H1 (cell line): Measurements from ENCODE around the gene MEGF11. TPM values are rescaled to one million over a fixed set of nuclear protein-coding genes. Genes with fewer than 3 reads are reported as not detected.

Experiments used
- CTCF ChIA-PET: fragments of 300-600 bp; sonication (Branson Sonifier 250); formaldehyde crosslinking; loops from one replicate; lab custom pipeline; 2021; ENCODE audit not compliant: partially characterized antibody; lab: Charles Lee
- POLR2A ChIA-PET: fragments of 300-600 bp; sonication (Branson Sonifier 250); formaldehyde crosslinking; loops from one replicate; lab custom pipeline; 2021; ENCODE audit warnings: inconsistent platforms; ENCODE audit not compliant: partially characterized antibody; lab: Charles Lee
- DNase-seq, 2 experiments: peaks; one replicate each; pipeline versions ENCODE4 v3.0.0 to v3.0.0-alpha.2; 2010 to 2022; ENCODE audit warnings: low spot score in 2 of 2, low read depth in 1 of 2, mixed read lengths in 1 of 2
- FAIRE-seq: peaks from 2 replicates; lab custom pipeline; 2011; peaks lifted over from hg19 to GRCh38; lab: Jason Lieb, UNC
- H2AFZ ChIP-seq: 2 replicates; pipeline ENCODE4 v1.8.1; 2012; ENCODE audit warnings: low read length, inconsistent platforms
- H2AK5ac ChIP-seq: 2 replicates; pipeline ENCODE4 v1.6.1; 2013; ENCODE audit warnings: low read depth, low read length
- H2BK120ac ChIP-seq: replicated peaks from 2 replicates; pipeline ENCODE3; 2013; ENCODE audit warnings: low read depth, low read length, inconsistent platforms
- H2BK12ac ChIP-seq: 2 replicates; pipeline ENCODE4 v1.6.1; 2013; ENCODE audit warnings: low read depth, low read length
- H2BK15ac ChIP-seq: 2 replicates; pipeline ENCODE4 v1.6.1; 2013; ENCODE audit warnings: low read length
- H2BK20ac ChIP-seq: 2 replicates; pipeline ENCODE4 v1.6.1; 2013; ENCODE audit warnings: low read length
- H2BK5ac ChIP-seq: 2 replicates; pipeline ENCODE4 v1.6.1; 2013; ENCODE audit warnings: low read depth, low read length
- H3K14ac ChIP-seq: 2 replicates; pipeline ENCODE4 v1.6.1; 2013; ENCODE audit warnings: inconsistent platforms; ENCODE audit not compliant: insufficient read length
- H3K18ac ChIP-seq: 2 replicates; pipeline ENCODE4 v1.6.1; 2013; ENCODE audit warnings: low read length; ENCODE audit errors: extremely low read depth
- H3K23ac ChIP-seq: 2 replicates; pipeline ENCODE4 v1.6.1; 2013; ENCODE audit warnings: inconsistent platforms; ENCODE audit not compliant: insufficient read length
- H3K23me2 ChIP-seq: 2 replicates; pipeline ENCODE4 v1.6.1; 2013; ENCODE audit warnings: low read depth, low read length
- H3K27ac ChIP-seq: 2 replicates; pipeline ENCODE4 v1.6.1; 2011; ENCODE audit warnings: low read depth, low read length, inconsistent platforms
- H3K27me3 ChIP-seq, 4 experiments: replicated peaks in 1 of 4; 1 replicate in 1 of 4; 2 replicates in 3 of 4; pipeline versions ENCODE4 v1.6.1 to v1.8.1; 2011 to 2013; ENCODE audit warnings: low read length in 3 of 4, mild to moderate bottlenecking in 3 of 4, inconsistent platforms in 2 of 4, mixed read lengths in 2 of 4, moderate library complexity in 1 of 4; ENCODE audit not compliant: control insufficient read depth in 3 of 4, insufficient read depth in 3 of 4; ENCODE audit errors: extremely low read depth in 1 of 4
- H3K36me3 ChIP-seq, 4 experiments: 2 replicates each; pipeline versions ENCODE4 v1.6.1 to v1.8.1; 2011 to 2013; ENCODE audit warnings: mild to moderate bottlenecking in 4 of 4, low read length in 3 of 4, moderate library complexity in 2 of 4, control low read depth in 1 of 4, inconsistent platforms in 1 of 4; ENCODE audit not compliant: insufficient read depth in 4 of 4, control insufficient read depth in 2 of 4
- H3K4ac ChIP-seq: replicated peaks from 2 replicates; pipeline ENCODE3; 2013; ENCODE audit warnings: low read length, low read depth, mixed read lengths, inconsistent platforms; ENCODE audit not compliant: insufficient read length
- H3K4me1 ChIP-seq, 4 experiments: replicated peaks in 1 of 4; 1 replicate in 1 of 4; 2 replicates in 3 of 4; pipeline versions ENCODE4 v1.6.1 to v1.8.1; 2011 to 2013; ENCODE audit warnings: low read length in 3 of 4, inconsistent platforms in 2 of 4, mixed read lengths in 1 of 4; ENCODE audit not compliant: insufficient read depth in 4 of 4, control insufficient read depth in 3 of 4
- H3K4me2 ChIP-seq, 2 experiments: 2 replicates each; pipeline versions ENCODE4 v1.6.1 to v1.8.1; 2011 to 2013; ENCODE audit warnings: low read depth in 2 of 2, low read length in 2 of 2, control low read depth in 1 of 2, inconsistent platforms in 1 of 2, mild to moderate bottlenecking in 1 of 2; ENCODE audit not compliant: insufficient read depth in 1 of 2
- H3K4me3 ChIP-seq, 4 experiments: fragments of 200-600, 300-600 bp in 1 of 4; sonication (generic), shearing (Covaris generic), sonication (Bioruptor Twin) in 1 of 4; 2 replicates each; pipeline versions ENCODE4 v1.5.1 to v1.8.1; 2011 to 2016; ENCODE audit warnings: low read length in 4 of 4, low read depth in 3 of 4, control low read depth in 2 of 4, inconsistent platforms in 2 of 4, mild to moderate bottlenecking in 2 of 4, mixed read lengths in 1 of 4, moderate library complexity in 1 of 4; ENCODE audit not compliant: insufficient read depth in 2 of 4; ENCODE audit errors: extremely low read depth in 1 of 4
- H3K56ac ChIP-seq: replicated peaks from 2 replicates; pipeline ENCODE3; 2013; ENCODE audit warnings: low read depth, mild to moderate bottlenecking, mixed read lengths, low read length, inconsistent platforms; ENCODE audit not compliant: insufficient read length
- H3K79me1 ChIP-seq: 2 replicates; pipeline ENCODE4 v1.6.1; 2013; ENCODE audit warnings: low read depth, low read length, control low read depth
- H3K79me2 ChIP-seq, 2 experiments: 2 replicates each; pipeline versions ENCODE4 v1.6.1 to v1.8.1; 2012 to 2013; ENCODE audit warnings: low read length in 2 of 2, mild to moderate bottlenecking in 2 of 2, inconsistent platforms in 1 of 2; ENCODE audit not compliant: insufficient read depth in 2 of 2, control insufficient read depth in 1 of 2
- H3K9ac ChIP-seq, 4 experiments: replicated peaks in 1 of 4; 1 replicate in 1 of 4; 2 replicates in 3 of 4; pipeline versions ENCODE4 v1.6.1 to v1.8.1; 2011 to 2013; ENCODE audit warnings: low read depth in 3 of 4, low read length in 3 of 4, control low read depth in 2 of 4, mild to moderate bottlenecking in 2 of 4, moderate library complexity in 2 of 4, inconsistent platforms in 1 of 4; ENCODE audit errors: extremely low read depth in 1 of 4
- H3K9me3 ChIP-seq, 2 experiments: 2 replicates each; pipeline versions ENCODE4 v1.6.1 to v1.8.1; 2012 to 2013; ENCODE audit warnings: mild to moderate bottlenecking in 2 of 2, moderate library complexity in 2 of 2, control low read depth in 1 of 2, inconsistent platforms in 1 of 2, low read depth in 1 of 2, low read length in 1 of 2, mixed read lengths in 1 of 2; ENCODE audit not compliant: insufficient read depth in 2 of 2
- H4K20me1 ChIP-seq, 2 experiments: replicated peaks in 1 of 2; 2 replicates each; pipeline versions ENCODE3 to v1.8.1; 2011 to 2013; ENCODE audit warnings: inconsistent platforms in 2 of 2, low read length in 2 of 2, mild to moderate bottlenecking in 1 of 2; ENCODE audit not compliant: insufficient read depth in 2 of 2, control insufficient read depth in 1 of 2
- H4K5ac ChIP-seq: 2 replicates; pipeline ENCODE4 v1.6.1; 2013; ENCODE audit warnings: low read length, low read depth, mixed read lengths, inconsistent platforms; ENCODE audit not compliant: insufficient read length
- H4K8ac ChIP-seq: 2 replicates; pipeline ENCODE4 v1.8.0; 2013; ENCODE audit warnings: mild to moderate bottlenecking, moderate library complexity, low read length, inconsistent platforms; ENCODE audit not compliant: insufficient read depth; ENCODE audit errors: extremely low read depth
- H4K91ac ChIP-seq: replicated peaks from 2 replicates; pipeline ENCODE3; 2013; ENCODE audit warnings: low read length, mixed read lengths, inconsistent platforms; ENCODE audit not compliant: insufficient read length
- CREB1 ChIP-seq: IDR thresholded peaks from 2 replicates; pipeline ENCODE4 v1.6.1; 2012; ENCODE audit warnings: inconsistent platforms
- KDM1A ChIP-seq: fragments of 200-600, 300-600 bp; sonication (generic); IDR thresholded peaks from 2 replicates; pipeline ENCODE4 v1.7.1; 2016; ENCODE audit warnings: mild to moderate bottlenecking, low read length, borderline replicate concordance
- WGBS, 2 experiments: shearing (Covaris generic) in 1 of 2; methylation state at CpG; one replicate each; pipeline versions ENCODE4 v1.1.6 to v1.1.7; 2013 to 2015; ENCODE audit warnings: low lambda C conversion rate in 2 of 2, mixed read lengths in 2 of 2, inconsistent platforms in 1 of 2, low coverage in 1 of 2, missing lambda C conversion rate in 1 of 2; ENCODE audit not compliant: insufficient replicate concordance in 2 of 2, insufficient coverage in 1 of 2, insufficient read length in 1 of 2; ENCODE audit errors: extremely low coverage in 1 of 2, missing lambda C conversion rate in 1 of 2; 5-methylcytosine and 5-hydroxymethylcytosine counted together
- polyA plus RNA-seq, 7 experiments: library from polyadenylated mRNA; depleted of rRNA in 3 of 7; stranded (reverse) in 5 of 7; unstranded in 2 of 7; fragments of >200 nt in 5 of 7; fragments of 200-250 nt in 2 of 7; gene quantifications; 1 replicate in 5 of 7; 2 replicates in 1 of 7; 4 replicates in 1 of 7; pipeline versions ENCODE4 v1.2.1 to v1.2.3, GENCODE V29; 2011 to 2013; ENCODE audit warnings: missing spikeins in 2 of 7, mixed read lengths in 2 of 7
- total RNA-seq: library from RNA; stranded (reverse); fragmentation: NEBNext Ultra II Directional; extraction: Animal tissue kit (Norgen Biotek cat#: 25700); gene quantifications from 2 replicates; pipeline ENCODE4 v1.2.1, GENCODE V29; 2021

Gene MEGF11
- total and polyA plus RNA-seq, 2 of the 8 experiments (the other 6 are each of a cell fraction or from before 2014, with no cell fraction given): 4.4 to 4.8 TPM

DNA sequence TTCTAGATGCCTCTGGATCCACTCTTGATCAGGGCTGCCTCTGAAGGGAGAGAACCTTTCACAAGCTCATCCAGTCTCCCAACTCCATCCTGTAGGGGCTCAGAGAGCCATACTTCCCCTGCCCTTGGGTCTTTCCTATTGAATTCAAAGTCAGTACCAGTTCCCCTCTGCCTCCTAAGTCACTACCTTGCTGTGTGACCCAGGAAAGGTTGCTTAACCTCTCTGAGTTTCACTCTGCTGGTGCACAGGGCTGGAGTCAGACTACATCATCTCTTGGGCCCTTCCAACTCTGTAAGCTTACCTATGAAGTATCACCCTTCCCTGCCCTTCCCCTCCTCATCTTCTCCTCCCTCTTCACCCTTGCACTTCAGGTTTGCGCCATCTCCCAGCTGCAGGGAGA is 117.9 kb downstream of the MEGF11 start:
- Histone ChIP-seq H3K27me3 (no peaks in the 10 kb centered on the region; a peak in 1 of 7 replicates), H3K23me2 (no peaks in the 10 kb centered on the region), H4K8ac (no peak overlapping the region), H2BK5ac (no peak overlapping the region), H2BK20ac (no peak overlapping the region), H3K4me1 (peaks cover 0 to 4% (median 3%) of the 10 kb centered on the region in 4 experiments; a peak in 2 of 7 replicates), H3K9me3 (no peaks in the 10 kb centered on the region), H3K4me2 (no peak overlapping the region), H2BK120ac (no peak overlapping the region), H3K4ac (no peak overlapping the region), H3K56ac (no peak overlapping the region), H2AK5ac (no peak overlapping the region), H2BK15ac (no peak overlapping the region), H3K9ac (no peak overlapping the region), H2AFZ (no peak overlapping the region), H3K27ac (no peak overlapping the region), H4K20me1 (no peaks in the 10 kb centered on the region), H3K14ac (no peak overlapping the region), H3K23ac (no peak overlapping the region), H4K91ac (no peak overlapping the region), H3K4me3 (no peak overlapping the region), H2BK12ac (no peak overlapping the region), H3K18ac (no peak overlapping the region), H3K79me1 (no peaks in the 10 kb centered on the region), H3K79me2 (no peaks in the 10 kb centered on the region), H4K5ac (no peak overlapping the region), H3K36me3 (no peaks in the 10 kb centered on the region)
- DNase-seq: no peak
- WGBS, 2 experiments: 100% methylated on average over 1 of the region's 1 CpG; no CpG with 5 or more reads in 1 of the 2 experiments
- POLR2A ChIA-PET: no interaction called here
- CTCF ChIA-PET: interaction anchor here (0.7 kb wide), 1 partner anchor 18 kb away, joined by 3 read pairs; no protein-coding TSS in a partner anchor
- FAIRE-seq: no peak
- TF ChIP-seq KDM1A (peak; percentile 90; the same call in 1 of the 2 replicates), CREB1 (no peak)
